Measurements from ENCODE around the gene ICOS. TPM values are rescaled to one million over a fixed set of nuclear protein-coding genes. Genes with fewer than 3 reads are reported as not detected.

The ICOS gene
- total RNA-seq (2022; extraction: Qiagen RNA extraction) = not detected in 5 replicates

GRCh38 chr2:203936535-203936934 lies at the start of gene ICOS:
ICOS (plus strand) TSS chr2:203936763; CDS start chr2:203936815, 52 bp downstream.

Other genes with a start within 250 kb of the ICOS start
- gene CD28, start 230.1 kb upstream of the ICOS start, total RNA-seq (2022; extraction: Qiagen RNA extraction) = not detected in 5 replicates
- not detected in 5 replicates for gene CTLA4, start 69.0 kb upstream of the ICOS start, total RNA-seq (2022; extraction: Qiagen RNA extraction)

All from A549 treated with Hydrocortisone at 1 μM for 4 hours (cell line).